HG03520 (cell line): ENCODE results near the gene HERC3.

Source experiments
- ATAC-seq: cut with Tn5 transposase; IDR thresholded peaks from one replicate; pipeline ENCODE4 v1.9.1; 2021; ENCODE audit warnings: mild to moderate bottlenecking, moderate library complexity; ENCODE audit not compliant: unreplicated experiment

HERC3 gene

GRCh38 chr4:88659055-88659889, 67.0 kb downstream of the HERC3 start:
- peak; percentile 84 for ATAC-seq

- ATAC-seq = no peak
These were observed 67.6 kb downstream of the HERC3 start for GRCh38 chr4:88659890-88660208.

GRCh38 chr4:88660446-88661294, 68.4 kb downstream of the HERC3 start:
- ATAC-seq = no peak

GRCh38 chr4:88661739-88662138, 69.5 kb downstream of the HERC3 start:
- no peak for ATAC-seq

- no peak for ATAC-seq
These were observed 80.7 kb downstream of the HERC3 start for GRCh38 chr4:88672987-88673386.

- ATAC-seq = no peak
These were observed 81.6 kb downstream of the HERC3 start for GRCh38 chr4:88673886-88674285.

GRCh38 chr4:88674565-88674964, 82.3 kb downstream of the HERC3 start:
- ATAC-seq = no peak

- ATAC-seq = no peak
These were observed 82.7 kb downstream of the HERC3 start for GRCh38 chr4:88674979-88675378.

GRCh38 chr4:88675543-88675942, 83.3 kb downstream of the HERC3 start:
- ATAC-seq = no peak

GRCh38 chr4:88681209-88681608, 88.9 kb downstream of the HERC3 start:
- no peak for ATAC-seq

- ATAC-seq = no peak
These were observed 98.1 kb downstream of the HERC3 start for GRCh38 chr4:88690355-88690754.

GRCh38 chr4:88693792-88694191, 101.5 kb downstream of the HERC3 start:
- no peak for ATAC-seq

- ATAC-seq = no peak
These were observed 104.3 kb downstream of the HERC3 start for GRCh38 chr4:88696630-88697029.

- ATAC-seq = no peak
These were observed 104.9 kb downstream of the HERC3 start for GRCh38 chr4:88697141-88697540.

GRCh38 chr4:88697588-88698329, 105.5 kb downstream of the HERC3 start, which contains the start of gene NAP1L5:
NAP1L5 (minus strand) TSS chr4:88697829; CDS start chr4:88697754, 75 bp downstream.
- peak; percentile 98 for ATAC-seq

- ATAC-seq = no peak
These were observed 106.2 kb downstream of the HERC3 start for GRCh38 chr4:88698519-88698918.

- ATAC-seq = no peak
These were observed 110.5 kb downstream of the HERC3 start for GRCh38 chr4:88702782-88703181.

- no peak for ATAC-seq
These were observed 112.9 kb downstream of the HERC3 start for GRCh38 chr4:88705223-88705622.

- ATAC-seq = no peak
These were observed 113.7 kb downstream of the HERC3 start for GRCh38 chr4:88705805-88706492.

- no peak for ATAC-seq
These were observed 114.3 kb downstream of the HERC3 start for GRCh38 chr4:88706574-88706973.

GRCh38 chr4:88709989-88710388, 117.7 kb downstream of the HERC3 start:
- ATAC-seq = no peak
